Heart left ventricle (tissue), 16 donors: Measurements from ENCODE around the gene PRR23E. TPM values are rescaled to one million over a fixed set of nuclear protein-coding genes. Genes with fewer than 3 reads are reported as not detected.
A peak's percentile ranks its signal among the peaks of the same experiment; 100 is the strongest.

Experiments used
- ATAC-seq, 4 donors: fragments of 200-7000 bp; cut with Tn5 transposase; one replicate each; pipeline ENCODE4 v1.9.1; 2020 to 2022; ENCODE audit warnings: moderate library complexity in 4 of 4, mild to moderate bottlenecking in 3 of 4, moderate number of reproducible peaks in 1 of 4
- DNase-seq, 5 donors: peaks; one replicate each; pipeline ENCODE4 v3.0.0-alpha.2; 2020
- H3K27ac ChIP-seq, 12 donors: fragments of 200-600 bp; sonication (generic) in 4 of 12; one replicate each; pipeline versions ENCODE4 v1.5.0 to v1.8.0; 2016 to 2022; ENCODE audit warnings: mild to moderate bottlenecking in 2 of 12
- H3K27me3 ChIP-seq, 9 donors: fragments of 200-600 bp; sonication (generic) in 2 of 9; one replicate each; pipeline versions ENCODE4 v1.5.1 to v1.8.0; 2016 to 2022; ENCODE audit warnings: mild to moderate bottlenecking in 3 of 9
- H3K36me3 ChIP-seq, 9 donors: fragments of 200-600 bp; sonication (generic) in 2 of 9; one replicate each; pipeline versions ENCODE4 v1.5.0 to v1.8.0; 2018 to 2022; ENCODE audit warnings: mild to moderate bottlenecking in 2 of 9
- H3K4me1 ChIP-seq, 12 donors: fragments of 200-600 bp; sonication (generic) in 4 of 12; one replicate each; pipeline versions ENCODE4 v1.5.0 to v1.8.0; 2016 to 2022; ENCODE audit warnings: mild to moderate bottlenecking in 3 of 12
- H3K4me3 ChIP-seq, 12 donors: fragments of 200-600 bp; sonication (generic) in 4 of 12; one replicate each; pipeline versions ENCODE4 v1.5.0 to v1.8.0; 2017 to 2022; ENCODE audit warnings: mild to moderate bottlenecking in 9 of 12, moderate library complexity in 4 of 12
- H3K9me3 ChIP-seq, 12 donors: fragments of 200-600 bp; sonication (generic) in 4 of 12; one replicate each; pipeline versions ENCODE4 v1.5.0 to v1.8.0; 2016 to 2022; ENCODE audit warnings: mild to moderate bottlenecking in 1 of 12
- POLR2A ChIP-seq, 2 donors: fragments of 450-650 bp; IDR thresholded peaks; one replicate each; pipeline ENCODE4 v1.6.1; 2017; ENCODE audit warnings: antibody characterized with exemption in 2 of 2, mild to moderate bottlenecking in 2 of 2, moderate library complexity in 2 of 2
- WGBS, 4 donors: extraction: QIAGEN DNeasy Blood & Tissue Kit in 2 of 4; methylation state at CpG; one replicate each; pipeline versions ENCODE4 v1.1.5 to v1.1.7; 2013 to 2018; 5-methylcytosine and 5-hydroxymethylcytosine counted together
- intact Hi-C, 10 donors: fragments of 100-400 bp; cut with DNase I; formaldehyde crosslinking; loops; one replicate each; pipeline versions ENCODE4 v1.11.1 to v1.14.2; 2022
- polyA plus RNA-seq, 2 donors: library from polyadenylated mRNA; stranded (reverse); fragments of 200-250 nt; gene quantifications; one replicate each; pipeline ENCODE4 v1.2.3, GENCODE V29; 2013
- total RNA-seq, 9 donors: library from RNA; depleted of rRNA in 2 of 9; stranded (reverse); fragments of >200 nt in 2 of 9; fragmentation: NEBNext Ultra II Directional in 3 of 9; extraction: Animal tissue kit (Norgen Biotek cat#: 25700) in 3 of 9; gene quantifications; one replicate each; pipeline versions ENCODE4 v1.1.0 to v1.2.4, GENCODE V29; 2016 to 2023
- TF ChIP-seq, protein P1 (sequence below), 12 donors: fragments of 200-600 bp; sonication (generic) in 4 of 12; IDR thresholded peaks; one replicate each; pipeline versions ENCODE4 v1.5.0 to v1.8.0; 2018 to 2022; ENCODE audit warnings: antibody characterized with exemption in 12 of 12, mild to moderate bottlenecking in 5 of 12
- donor health status: ischemic (EF 13 %, LVEDD 7.1; RV severe dilation, severe dysfunction).
- donor health status: healthy with polysubstance abuse.
- donor health status: DM: no; HTN: yes; CAD: no.
- donor health status: DM: no; HTN: no; CAD: no.
- donor health status: ischemic (EF 25% LVEDD 6.9; RV normal size, moderate dysfunction).
- donor health status: ischemic (EF 25% LVEDD 5.7; RV mildly dilated, moderate dysfunction).
- donor health status: healthy.
- donor health status: DM: yes; HTN: yes; CAD: no.
- donor health status: ischemic (EF 35%, LVEDD 5.7; RV mildly dilated, moderate dysfunction).
- donor health status: nonischemic (EF 11% LVEDD 7.7; RV severe dilation, severe dysfunction).
- donor health status: DM: yes; HTN: yes; CAD: no.
- donor health status: PGD.
- donor health status: ischemic (EF 29% LVEDD 5.4; RV normal size, mild dysfunction).
- donor health status: nonischemic (EF 23%, LVEDD 6.1; RV moderate dilation, normal function).

PRR23E gene
- total and polyA plus RNA-seq, 11 donors = not detected

DNA sequence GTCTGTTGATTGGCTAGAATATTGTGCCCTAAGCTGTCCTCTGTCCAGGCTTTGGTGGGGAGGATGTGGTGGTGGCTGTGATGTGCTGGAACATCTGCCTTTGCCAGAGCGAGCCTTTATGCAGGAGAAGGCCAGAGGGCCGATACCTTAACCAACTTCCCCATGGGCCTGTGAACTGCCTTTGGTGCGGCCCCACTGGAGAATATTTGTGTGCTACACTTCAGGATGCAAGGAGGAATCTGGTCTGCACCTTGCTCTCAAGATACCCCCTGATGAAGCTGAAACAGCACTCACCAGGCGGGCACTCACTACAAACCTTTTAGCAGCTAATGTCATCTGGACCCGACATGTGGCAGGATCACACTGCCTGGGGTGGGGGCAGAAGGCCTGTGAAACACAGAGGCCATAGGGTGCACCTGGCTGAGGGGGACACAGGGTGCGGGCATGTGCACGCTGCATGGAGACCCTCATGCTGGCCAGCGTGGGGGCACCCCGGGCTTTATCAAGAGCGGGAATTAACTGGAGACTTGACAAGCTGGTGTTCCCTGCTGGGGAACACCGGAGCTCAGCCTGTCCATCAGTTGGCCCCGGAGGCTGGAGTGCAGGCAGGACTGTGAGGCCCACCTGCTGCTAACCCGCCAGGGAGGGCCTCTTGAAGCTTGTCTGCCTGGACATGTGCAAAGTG is 16.4 kb downstream of the PRR23E start:
- Histone ChIP-seq H3K4me3 (no peak overlapping the region), H3K36me3 (no peaks in the 10 kb centered on the region), H3K9me3 (no peaks in the 10 kb centered on the region), H3K27ac (no peak overlapping the region), H3K27me3 (peaks cover 0 to 22% (median 3%) of the 10 kb centered on the region in 9 donors), H3K4me1 (no peaks in the 10 kb centered on the region)
- TF ChIP-seq, protein P1, sequence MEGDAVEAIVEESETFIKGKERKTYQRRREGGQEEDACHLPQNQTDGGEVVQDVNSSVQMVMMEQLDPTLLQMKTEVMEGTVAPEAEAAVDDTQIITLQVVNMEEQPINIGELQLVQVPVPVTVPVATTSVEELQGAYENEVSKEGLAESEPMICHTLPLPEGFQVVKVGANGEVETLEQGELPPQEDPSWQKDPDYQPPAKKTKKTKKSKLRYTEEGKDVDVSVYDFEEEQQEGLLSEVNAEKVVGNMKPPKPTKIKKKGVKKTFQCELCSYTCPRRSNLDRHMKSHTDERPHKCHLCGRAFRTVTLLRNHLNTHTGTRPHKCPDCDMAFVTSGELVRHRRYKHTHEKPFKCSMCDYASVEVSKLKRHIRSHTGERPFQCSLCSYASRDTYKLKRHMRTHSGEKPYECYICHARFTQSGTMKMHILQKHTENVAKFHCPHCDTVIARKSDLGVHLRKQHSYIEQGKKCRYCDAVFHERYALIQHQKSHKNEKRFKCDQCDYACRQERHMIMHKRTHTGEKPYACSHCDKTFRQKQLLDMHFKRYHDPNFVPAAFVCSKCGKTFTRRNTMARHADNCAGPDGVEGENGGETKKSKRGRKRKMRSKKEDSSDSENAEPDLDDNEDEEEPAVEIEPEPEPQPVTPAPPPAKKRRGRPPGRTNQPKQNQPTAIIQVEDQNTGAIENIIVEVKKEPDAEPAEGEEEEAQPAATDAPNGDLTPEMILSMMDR (IDR thresholded peaks at IDR 0.05) = no peak
- no peak for TF ChIP-seq POLR2A (IDR thresholded peaks at IDR 0.05)
- DNase-seq (peak in 1 of 5 donors; percentile 46), ATAC-seq (no peak)
- WGBS, 4 donors = 69 to 86% (median 78%) methylated on average over 9 to 13 of the region's 13 CpGs
- intact Hi-C loops = no loop called here

DNA sequence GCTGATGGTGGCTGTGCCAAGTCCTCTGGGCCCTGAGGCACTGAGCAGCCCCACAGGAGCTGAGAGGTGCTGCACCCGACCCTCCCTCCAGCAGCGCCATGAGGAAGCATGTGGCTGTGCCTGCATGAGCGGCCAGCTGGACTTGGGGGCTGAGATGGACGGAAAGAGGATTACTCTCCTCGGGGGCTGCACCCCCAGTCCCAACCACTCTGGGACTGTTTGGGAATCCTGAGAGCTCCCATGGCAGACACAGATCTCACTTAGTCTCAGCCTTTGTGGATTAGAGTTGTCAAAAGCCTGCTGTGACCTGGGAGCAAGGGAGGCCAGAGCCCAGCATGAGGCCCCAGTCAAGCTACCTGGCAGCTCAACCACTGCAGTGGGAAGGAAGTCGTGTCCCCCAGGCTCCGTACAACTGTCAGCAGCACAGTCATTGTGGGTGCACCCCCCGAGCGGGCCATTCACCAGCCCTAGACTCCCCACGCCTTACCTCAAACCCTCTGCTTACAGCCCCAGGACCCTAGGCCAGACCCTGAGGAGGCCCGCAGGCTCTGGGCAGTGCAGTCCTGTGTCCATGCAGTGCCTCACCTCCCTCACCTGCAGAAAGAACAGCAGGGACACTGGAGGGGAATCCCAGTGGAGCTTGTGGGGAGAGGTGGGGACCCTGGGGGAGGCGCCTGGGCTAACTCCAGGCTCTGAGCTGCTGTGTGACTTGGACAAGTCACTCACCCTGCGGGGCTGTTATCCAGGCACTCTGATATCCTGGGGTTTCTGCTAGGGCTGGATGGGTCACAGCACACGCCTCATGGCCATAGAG is 17.1 kb downstream of the PRR23E start:
- Histone ChIP-seq H3K4me1 (no peaks in the 10 kb centered on the region), H3K4me3 (no peak overlapping the region), H3K36me3 (no peaks in the 10 kb centered on the region), H3K9me3 (no peaks in the 10 kb centered on the region), H3K27me3 (peaks cover 0 to 22% (median 3%) of the 10 kb centered on the region in 9 donors), H3K27ac (no peak overlapping the region)
- ATAC-seq (peak in 1 of 4 donors; percentile 20), DNase-seq (peak in 1 of 5 donors; percentile 63)
- no peak for TF ChIP-seq POLR2A (IDR thresholded peaks at IDR 0.05)
- 62 to 65% (median 64%) methylated on average over 6 to 14 of the region's 14 CpGs for WGBS, 4 donors
- intact Hi-C loops = no loop called here

DNA sequence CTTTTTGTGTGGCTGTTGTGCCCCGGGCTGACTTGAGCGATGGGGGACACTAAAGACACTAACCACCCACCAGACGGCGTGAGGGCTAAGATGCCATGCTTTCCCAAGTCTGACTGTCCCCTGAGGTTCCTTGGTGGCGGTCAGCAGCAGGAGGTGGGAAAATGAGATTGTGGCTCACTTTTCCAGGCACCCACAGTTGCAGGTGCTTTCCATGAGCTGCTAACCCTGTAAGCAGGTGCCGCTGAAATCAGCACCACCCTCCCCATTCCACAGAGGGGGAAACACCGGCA is 17.7 kb downstream of the PRR23E start:
- no peak overlapping the region for H3K4me3 ChIP-seq
- no peaks in the 10 kb centered on the region for H3K9me3 ChIP-seq
- TF ChIP-seq, protein P1 (IDR thresholded peaks at IDR 0.05) = no peak
- TF ChIP-seq POLR2A (IDR thresholded peaks at IDR 0.05) = no peak
- peak in 1 of 5 donors; percentile 8 for DNase-seq
- intact Hi-C loops = no loop called here
- H3K4me1 ChIP-seq = no peaks in the 10 kb centered on the region
- H3K27ac ChIP-seq = no peak overlapping the region
- H3K27me3 ChIP-seq = peaks cover 0 to 22% (median 3%) of the 10 kb centered on the region in 9 donors
- H3K36me3 ChIP-seq = no peaks in the 10 kb centered on the region
- 81 to 91% (median 83%) methylated on average over 6 to 7 of the region's 7 CpGs for WGBS, 4 donors
- ATAC-seq = no peak

DNA sequence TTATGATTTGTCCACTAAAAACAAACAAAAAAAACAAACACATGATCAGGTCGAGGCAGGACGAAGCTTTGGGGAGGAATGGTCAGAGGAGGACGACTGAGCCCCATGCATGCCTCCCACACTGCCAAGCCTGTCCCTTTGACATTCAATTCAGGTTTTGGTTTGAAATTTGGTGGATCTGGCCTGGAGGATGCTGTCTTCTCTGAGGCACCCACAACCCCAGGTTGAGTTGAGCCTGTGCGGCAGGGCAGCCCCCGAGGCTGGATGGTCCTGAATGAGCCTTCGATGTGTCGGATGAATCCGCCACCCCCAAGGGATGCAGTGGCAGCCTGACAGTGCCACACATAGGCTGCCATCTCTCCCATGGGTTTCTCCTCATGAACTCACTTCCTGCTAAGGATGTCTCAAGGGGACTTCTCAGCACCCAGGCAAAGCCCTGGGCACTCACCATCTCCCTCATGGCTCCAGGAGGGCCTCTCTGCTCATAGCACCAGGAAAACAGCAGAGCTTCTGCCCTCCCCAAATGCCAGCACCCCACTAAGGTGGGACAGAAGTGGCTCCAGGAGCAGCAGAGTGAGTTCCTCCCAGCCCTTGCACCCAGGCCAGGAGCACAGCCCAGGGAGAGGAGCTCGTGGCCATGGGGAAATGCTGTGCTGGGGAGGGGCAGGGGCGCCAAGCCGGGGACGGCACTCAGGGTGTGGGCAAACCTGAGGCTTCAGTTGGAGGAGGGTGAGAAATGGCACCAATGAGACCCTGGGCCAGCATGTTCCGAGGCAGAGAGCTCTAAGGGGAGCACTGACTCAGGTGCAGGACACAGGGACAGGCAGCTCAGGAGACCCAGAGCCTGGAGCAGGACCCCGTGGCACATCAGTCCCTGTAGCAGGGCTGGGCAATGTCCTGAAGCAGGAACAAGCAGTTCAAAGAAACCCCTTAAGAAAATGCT is 18.5 kb downstream of the PRR23E start:
- intact Hi-C loops = no loop called here
- 79 to 87% (median 87%) methylated on average over 9 to 14 of the region's 14 CpGs for WGBS, 4 donors
- DNase-seq (peak in 1 of 5 donors; percentile 41), ATAC-seq (no peak)
- Histone ChIP-seq H3K36me3 (no peaks in the 10 kb centered on the region), H3K4me3 (no peak overlapping the region), H3K27ac (no peak overlapping the region), H3K9me3 (no peaks in the 10 kb centered on the region), H3K4me1 (no peaks in the 10 kb centered on the region), H3K27me3 (peaks cover 0 to 22% (median 3%) of the 10 kb centered on the region in 9 donors)
- TF ChIP-seq, protein P1 (IDR thresholded peaks at IDR 0.05) = no peak
- no peak for TF ChIP-seq POLR2A (IDR thresholded peaks at IDR 0.05)
